Transverse colon (tissue), 4 donors: ENCODE measurements around the gene IGDCC3. TPM values are rescaled to one million over a fixed set of nuclear protein-coding genes. Genes with fewer than 3 reads are reported as not detected.

Source experiments
- DNase-seq: peaks from one replicate; pipeline ENCODE4 v3.0.0-alpha.2; 2019
- H3K27ac ChIP-seq, 4 donors: fragments of 200-600 bp; sonication (generic); 2 replicates each; pipeline ENCODE4 v1.5.1; 2016 to 2018; ENCODE audit warnings: inconsistent platforms in 4 of 4
- H3K27me3 ChIP-seq: fragments of 200-600 bp; sonication (generic); 2 replicates; pipeline ENCODE4 v1.5.1; 2017; ENCODE audit warnings: inconsistent platforms
- H3K36me3 ChIP-seq, 4 donors: fragments of 200-600 bp; sonication (generic); 2 replicates each; pipeline ENCODE4 v1.5.1; 2017 to 2019; ENCODE audit warnings: inconsistent platforms in 4 of 4
- H3K4me1 ChIP-seq, 4 donors: fragments of 200-600 bp; sonication (generic); 2 replicates each; pipeline ENCODE4 v1.5.1; 2017 to 2020; ENCODE audit warnings: inconsistent platforms in 4 of 4
- H3K4me3 ChIP-seq, 4 donors: fragments of 200-600 bp; sonication (generic); 1 replicate in 1 of 4; 2 replicates in 3 of 4; pipeline versions ENCODE4 v1.5.1 to v1.6.1; 2017 to 2019; ENCODE audit warnings: inconsistent platforms in 4 of 4
- H3K9me3 ChIP-seq, 2 donors: fragments of 200-600 bp; sonication (generic); 2 replicates each; pipeline ENCODE4 v1.5.1; 2017 to 2019; ENCODE audit warnings: inconsistent platforms in 2 of 2
- CTCF ChIP-seq, 5 experiments: fragments of 200-600 bp in 3 of 5; fragments of 450-650 bp in 2 of 5; sonication (generic) in 3 of 5; IDR thresholded peaks; 1 replicate in 2 of 5; 2 replicates in 3 of 5; pipeline ENCODE4 v1.5.1; 2016 to 2017; ENCODE audit warnings: antibody characterized with exemption in 5 of 5, inconsistent platforms in 3 of 5, mild to moderate bottlenecking in 2 of 5, moderate library complexity in 1 of 5
- EP300 ChIP-seq: sonication (generic); formaldehyde crosslinking; IDR thresholded peaks from one replicate; pipeline ENCODE4 v1.6.1; 2017; ENCODE audit warnings: antibody characterized with exemption, low read depth
- POLR2A ChIP-seq: fragments of 450-650 bp; IDR thresholded peaks from one replicate; pipeline ENCODE4 v1.6.1; 2016; ENCODE audit warnings: antibody characterized with exemption, mild to moderate bottlenecking, moderate library complexity
- POLR2AphosphoS5 ChIP-seq, 3 donors: sonication (generic); formaldehyde crosslinking; IDR thresholded peaks; one replicate each; pipeline ENCODE4 v1.6.1; 2016; ENCODE audit warnings: antibody characterized with exemption in 3 of 3
- WGBS, 2 donors: methylation state at CpG; one replicate each; pipeline ENCODE4 v1.1.5; 2018; ENCODE audit warnings: low coverage in 1 of 2; 5-methylcytosine and 5-hydroxymethylcytosine counted together
- in situ Hi-C, 4 donors: fragments of 200-750 bp; cut with MboI; loops; one replicate each; pipeline versions ENCODE4 v1.15.0 to v1.15.1; 2017; ENCODE audit warnings: low sequenced_read_pairs in 3 of 4, low pct_ligation_motif_present in 1 of 4, low pct_unique_long_range_greater_than_20kb in 1 of 4
- intact Hi-C: fragments of 100-400 bp; cut with DNase I; formaldehyde crosslinking; loops from one replicate; pipeline ENCODE4 v1.15.1; 2023; ENCODE audit warnings: low total_unique reads
- total RNA-seq, 4 donors: library from RNA; depleted of rRNA; stranded (reverse); fragments of >200 nt; gene quantifications; one replicate each; pipeline ENCODE4 v1.1.0, GENCODE V29; 2016

IGDCC3 gene
- total RNA-seq, 4 donors from 2014 or later = not detected

GRCh38 chr15:65390447-65390846 is 12.6 kb upstream of the IGDCC3 start:
- H3K27ac ChIP-seq = no peak overlapping the region
- no peaks in the 10 kb centered on the region for H3K9me3 ChIP-seq
- in situ Hi-C loops = loop anchor here in 1 of 4 donors (5.0 kb wide), 1 partner anchor 73 kb away; no protein-coding TSS in a partner anchor
- no peak for DNase-seq
- intact Hi-C loops = no loop called here
- peaks cover 30% of the 10 kb centered on the region for H3K27me3 ChIP-seq
- H3K36me3 ChIP-seq = no peaks in the 10 kb centered on the region
- peaks cover under 1 to 5% (median under 1%) of the 10 kb centered on the region in 4 donors for H3K4me1 ChIP-seq
- WGBS, 2 donors = 60 to 91% methylated on average over 1 of the region's 1 CpG
- no peak overlapping the region for H3K4me3 ChIP-seq
- TF ChIP-seq EP300 (no peak), POLR2A (no peak), POLR2AphosphoS5 (IDR thresholded peaks at IDR 0.05) (no peak), CTCF (IDR thresholded peaks at IDR 0.05) (no peak)

- no peak for DNase-seq
- in situ Hi-C loops (loop anchor here in 1 of 4 donors (5.0 kb wide), 1 partner anchor 72 kb away; no protein-coding TSS in a partner anchor), intact Hi-C loops (no loop called here)
- Histone ChIP-seq H3K4me1 (peaks cover 8 to 14% (median 10%) of the 10 kb centered on the region in 4 donors), H3K36me3 (no peaks in the 10 kb centered on the region), H3K9me3 (no peaks in the 10 kb centered on the region), H3K27ac (no peak overlapping the region), H3K27me3 (peaks cover 17% of the 10 kb centered on the region), H3K4me3 (no peak overlapping the region)
- TF ChIP-seq POLR2A (no peak), POLR2AphosphoS5 (IDR thresholded peaks at IDR 0.05) (no peak), CTCF (IDR thresholded peaks at IDR 0.05) (no peak)
- 79 to 83% methylated on average over 1 to 10 of the region's 10 CpGs for WGBS, 2 donors
Measured at GRCh38 chr15:65389226-65389625, 11.4 kb upstream of the IGDCC3 start.

- in situ Hi-C loops = loop anchor here in 1 of 4 donors (5.0 kb wide), 1 partner anchor 71 kb away; no protein-coding TSS in a partner anchor
Measured at GRCh38 chr15:65388306-65389080, 10.7 kb upstream of the IGDCC3 start.

More at GRCh38 chr15:65388306-65389080, 10.7 kb upstream of the IGDCC3 start:
- WGBS, 2 donors = 79 to 87% methylated on average over 3 to 17 of the region's 17 CpGs
- Histone ChIP-seq H3K9me3 (no peaks in the 10 kb centered on the region), H3K4me3 (no peak overlapping the region), H3K27me3 (peaks cover 11% of the 10 kb centered on the region), H3K27ac (no peak overlapping the region), H3K36me3 (no peaks in the 10 kb centered on the region), H3K4me1 (peaks cover 8 to 14% (median 10%) of the 10 kb centered on the region in 4 donors)
- intact Hi-C loops = no loop called here
- no peak for TF ChIP-seq EP300
- no peak for TF ChIP-seq CTCF (IDR thresholded peaks at IDR 0.05)
- TF ChIP-seq POLR2A = no peak
- no peak for TF ChIP-seq POLR2AphosphoS5 (IDR thresholded peaks at IDR 0.05)
- DNase-seq = no peak
